Ramos (cell line): ENCODE data around the gene SREBF2.

ENCODE experiments used
- in situ Hi-C: fragments of 300-500 bp; cut with MboI; formaldehyde crosslinking; loops from one replicate; pipeline ENCODE4 v1.14.3; 2022; ENCODE audit warnings: low sequenced_read_pairs; ENCODE audit not compliant: unreplicated experiment

The SREBF2 gene

DNA sequence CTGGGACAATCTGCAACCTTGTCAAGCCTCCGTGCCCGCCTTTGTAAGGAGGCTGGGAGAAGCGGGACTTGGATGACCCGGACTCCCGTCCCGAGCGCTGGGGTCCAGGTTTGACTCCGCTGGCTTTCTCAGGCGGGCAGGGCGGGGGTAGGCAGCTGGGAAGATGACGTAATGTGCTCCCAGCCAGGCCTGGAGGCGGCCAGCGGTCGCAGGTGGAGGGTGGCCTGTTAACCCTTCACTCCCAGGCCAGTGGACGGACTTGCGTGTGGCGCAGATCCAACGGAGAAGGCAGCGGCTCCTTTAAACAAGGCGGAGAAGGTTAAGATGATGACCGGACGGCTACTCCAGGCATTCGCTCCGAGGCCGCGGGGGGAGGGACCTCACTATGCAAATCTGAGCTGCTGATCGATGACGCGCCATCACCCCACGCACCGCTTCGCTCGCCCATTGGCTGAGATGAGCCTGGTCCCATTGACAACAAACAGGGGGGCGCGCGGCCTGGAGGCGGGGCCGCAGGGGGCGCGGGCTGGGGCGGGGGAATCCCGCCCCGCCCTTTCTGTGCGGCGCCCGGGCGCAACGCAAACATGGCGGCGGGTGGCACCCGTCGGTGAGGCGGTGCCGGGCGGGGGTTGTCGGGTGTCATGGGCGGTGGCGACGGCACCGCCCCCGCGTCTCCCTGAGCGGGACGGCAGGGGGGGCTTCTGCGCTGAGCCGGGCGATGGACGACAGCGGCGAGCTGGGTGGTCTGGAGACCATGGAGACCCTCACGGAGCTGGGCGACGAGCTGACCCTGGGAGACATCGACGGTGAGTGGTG is at the start of gene SREBF2:
TSS of gene SREBF2 (plus strand) at position 553 of the 816 bp plus-strand sequence. CDS start at position 719, 166 bp downstream.
- in situ Hi-C loops = no loop called here

DNA sequence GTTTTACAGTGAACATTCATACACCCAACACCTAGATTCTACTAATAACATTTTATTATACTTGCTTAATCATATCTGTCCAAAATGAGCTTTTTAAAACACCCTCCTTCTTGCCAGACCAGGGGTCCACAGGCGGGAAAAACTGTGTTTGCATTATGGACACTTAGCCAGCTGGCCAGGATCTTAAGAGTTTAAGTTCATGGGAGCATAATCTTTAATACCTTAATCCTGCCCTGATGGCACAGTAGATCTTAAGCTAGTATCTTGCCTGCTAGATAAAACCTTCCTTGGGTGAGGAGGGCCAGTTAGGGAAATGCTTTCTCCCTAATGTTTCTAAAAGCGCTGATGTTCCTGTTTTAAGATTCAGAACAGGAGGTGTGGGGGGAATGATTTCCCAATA is 45.6 kb upstream of the SREBF2 start:
- in situ Hi-C loops = no loop called here

DNA sequence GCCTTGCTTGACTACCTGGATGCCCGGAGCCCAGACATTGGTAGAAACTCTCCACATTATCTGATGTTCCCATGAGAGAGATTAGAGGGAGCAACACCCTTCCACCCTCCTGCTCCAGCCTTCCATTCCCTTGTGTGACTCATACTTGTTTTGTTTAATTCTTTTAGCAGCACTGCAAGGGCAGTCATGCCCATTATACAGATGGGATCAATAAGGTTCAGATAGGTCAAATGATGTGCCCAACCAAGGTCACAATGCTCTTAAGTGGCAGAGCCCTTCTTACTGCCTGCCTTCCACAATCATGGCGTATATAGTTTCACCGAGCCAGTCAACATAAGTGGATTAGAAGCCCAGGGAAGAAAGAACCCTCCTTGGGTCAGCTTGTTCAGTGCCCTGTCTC is 39.0 kb upstream of the SREBF2 start:
- in situ Hi-C loops = no loop called here

DNA sequence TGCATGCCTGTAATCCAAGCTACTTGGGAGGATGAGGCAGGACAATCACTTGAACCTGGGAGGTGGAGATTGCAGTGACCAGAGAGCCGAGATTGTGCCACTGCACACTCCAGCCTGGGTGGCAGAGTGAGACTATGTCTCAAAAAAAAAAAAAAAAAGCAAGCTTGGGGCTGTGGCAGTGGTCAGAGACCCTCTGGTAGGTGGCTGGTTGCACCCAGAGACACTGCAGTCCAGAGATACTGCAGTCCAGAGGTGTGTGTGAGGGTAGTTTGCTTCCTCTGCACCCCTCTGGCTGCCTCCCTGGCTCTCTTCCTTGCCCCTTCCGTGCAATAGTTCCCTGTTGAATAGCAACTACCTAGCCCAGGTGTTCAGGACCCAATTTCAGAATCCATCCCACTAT is 34.2 kb upstream of the SREBF2 start:
- in situ Hi-C loops = no loop called here

DNA sequence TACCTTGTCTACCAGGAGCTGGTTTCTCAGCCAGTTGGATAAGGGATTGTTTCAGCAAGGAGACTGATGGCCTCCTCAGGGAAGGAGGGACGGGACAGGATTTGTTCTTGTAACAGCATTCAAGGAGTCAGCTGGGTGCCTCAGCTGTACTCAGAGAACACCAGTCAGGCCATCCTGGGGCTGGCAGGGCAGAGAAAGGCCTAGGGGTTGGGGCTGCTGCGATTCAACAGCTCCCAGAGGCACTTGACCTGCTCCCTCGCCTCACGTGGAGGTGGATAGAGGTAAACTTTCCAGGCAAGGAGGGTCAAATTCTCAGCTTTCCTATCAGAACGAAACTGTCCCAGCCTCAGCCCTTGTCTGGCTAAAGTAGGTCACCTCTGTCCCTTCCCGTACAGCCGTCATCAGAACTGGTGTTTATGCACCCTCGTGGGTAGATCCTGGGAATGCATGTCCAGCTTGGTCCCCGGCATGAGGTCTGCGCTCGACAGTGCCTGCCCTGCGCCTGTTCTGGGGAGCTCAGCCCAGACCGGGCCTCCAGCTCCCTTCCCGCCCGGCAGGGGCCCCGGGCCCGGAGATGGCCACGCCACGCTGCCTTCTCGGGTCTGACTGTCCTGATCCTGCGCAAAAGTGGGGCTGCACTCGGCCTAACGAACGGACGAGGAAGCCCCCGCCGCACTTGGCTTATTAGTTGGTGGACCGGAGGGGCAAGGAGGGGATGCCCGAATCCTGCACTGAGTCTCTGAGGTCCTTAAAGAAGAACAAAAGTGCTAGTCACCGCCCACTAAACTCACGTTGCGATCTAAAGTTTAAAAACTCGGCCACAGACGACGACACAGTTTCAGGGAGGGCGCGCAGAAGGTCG is 33.2 kb upstream of the SREBF2 start:
- in situ Hi-C loops = loop anchor here (25.0 kb wide), 1 partner anchor 288 kb away; the partner anchor contains the start of genes NDUFA6 and SMDT1

DNA sequence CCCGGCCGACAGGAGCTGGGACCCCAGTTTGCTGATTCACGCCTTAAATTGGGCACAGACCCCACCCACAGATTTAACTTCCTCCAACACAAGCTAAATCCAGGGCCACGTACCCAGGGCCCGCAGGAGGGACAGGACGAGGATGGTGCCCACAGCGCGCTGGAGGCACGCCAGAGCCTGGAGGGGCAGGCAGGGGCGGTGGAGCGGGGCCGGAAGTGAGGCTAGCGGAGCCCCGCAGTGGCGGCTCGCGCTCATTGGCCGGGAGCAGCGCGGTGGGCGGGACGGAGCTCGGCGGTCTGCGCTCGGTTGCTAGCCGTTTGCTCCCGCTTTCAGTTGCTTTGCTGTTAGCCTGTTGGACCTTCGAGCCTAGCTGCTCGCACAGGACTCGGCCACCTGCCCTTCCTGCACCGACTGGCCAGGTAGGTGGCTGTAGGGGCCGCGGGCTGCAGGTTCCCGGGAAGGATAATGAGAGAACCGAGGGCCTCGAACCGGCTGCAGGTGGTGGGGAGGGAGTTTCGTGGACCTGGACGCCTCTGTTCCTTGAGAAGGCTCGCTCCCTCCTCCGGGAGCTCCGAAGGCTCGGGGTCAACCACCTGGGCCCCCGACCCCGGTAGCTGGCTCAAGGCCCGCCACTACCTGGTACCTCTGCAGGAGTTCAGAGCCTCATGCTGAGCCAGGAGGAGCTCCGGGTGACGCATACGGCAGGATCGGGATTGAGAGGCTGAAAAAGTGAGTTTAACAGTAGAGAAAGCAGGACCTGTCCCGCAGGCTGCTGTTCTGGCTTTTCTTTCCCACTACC is 32.4 kb upstream of the SREBF2 start, which contains the start of gene CCDC134:
TSS of gene CCDC134 (plus strand) at position 332 of the 799 bp plus-strand sequence. CDS start 8,212 bp downstream, outside the sequence.
- in situ Hi-C loops = loop anchor here (25.0 kb wide), 1 partner anchor 287 kb away; the partner anchor contains the start of genes NDUFA6 and SMDT1

DNA sequence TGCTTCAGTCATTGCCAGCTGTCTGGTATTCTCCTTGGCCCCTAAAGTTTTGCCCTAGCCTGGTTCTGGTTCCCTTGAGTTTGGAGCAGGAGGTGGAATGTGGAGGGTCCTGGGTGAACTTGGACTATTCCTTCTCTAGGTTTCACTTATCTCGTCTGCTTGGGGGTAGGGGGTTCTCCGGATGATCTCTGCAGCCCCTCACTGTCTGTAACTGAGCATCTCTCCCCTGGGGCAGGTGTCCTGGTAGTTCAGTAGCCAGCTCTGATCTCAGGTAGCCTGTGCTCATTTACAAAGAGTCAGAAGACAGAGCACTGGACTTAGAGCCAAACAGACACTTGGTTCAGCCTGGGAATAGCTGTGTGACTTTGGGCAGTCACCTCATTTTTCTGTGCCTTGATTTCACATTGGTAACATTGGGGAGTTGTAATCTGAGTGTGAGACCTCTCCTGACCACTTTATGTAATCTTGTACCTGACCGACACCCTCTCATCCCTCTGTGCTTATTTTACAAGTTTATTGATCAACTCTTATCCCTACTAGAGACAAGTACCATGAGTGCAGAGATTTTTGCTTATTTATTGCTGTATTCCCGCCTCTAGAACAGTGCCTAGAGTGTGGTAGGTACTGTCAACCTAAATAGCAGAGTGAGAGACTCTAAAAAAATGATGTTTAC is 31.6 kb upstream of the SREBF2 start:
- in situ Hi-C loops = loop anchor here (25.0 kb wide), 1 partner anchor 286 kb away; the partner anchor contains the start of genes NDUFA6 and SMDT1

DNA sequence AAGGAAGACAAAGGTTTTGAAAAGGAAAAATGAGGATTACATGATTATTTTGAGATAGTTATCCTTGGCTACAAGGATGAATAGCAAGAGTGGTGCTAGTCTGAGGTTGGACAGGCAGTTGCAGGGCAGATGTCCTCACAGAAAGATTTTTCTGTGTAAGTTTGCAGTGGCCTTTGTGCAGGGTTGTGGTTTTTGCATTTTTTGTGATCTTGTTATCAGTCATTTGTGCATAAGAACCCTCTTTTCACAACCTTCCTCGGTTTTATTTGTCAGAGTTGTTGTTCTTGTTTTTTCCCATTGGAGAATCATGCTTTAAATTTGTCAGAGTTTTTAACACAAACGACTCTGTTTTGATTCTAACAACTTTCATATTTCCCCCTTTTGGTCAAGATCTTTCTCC is 31.0 kb upstream of the SREBF2 start:
- in situ Hi-C loops = loop anchor here (25.0 kb wide), 1 partner anchor 285 kb away; the partner anchor contains the start of genes NDUFA6 and SMDT1

DNA sequence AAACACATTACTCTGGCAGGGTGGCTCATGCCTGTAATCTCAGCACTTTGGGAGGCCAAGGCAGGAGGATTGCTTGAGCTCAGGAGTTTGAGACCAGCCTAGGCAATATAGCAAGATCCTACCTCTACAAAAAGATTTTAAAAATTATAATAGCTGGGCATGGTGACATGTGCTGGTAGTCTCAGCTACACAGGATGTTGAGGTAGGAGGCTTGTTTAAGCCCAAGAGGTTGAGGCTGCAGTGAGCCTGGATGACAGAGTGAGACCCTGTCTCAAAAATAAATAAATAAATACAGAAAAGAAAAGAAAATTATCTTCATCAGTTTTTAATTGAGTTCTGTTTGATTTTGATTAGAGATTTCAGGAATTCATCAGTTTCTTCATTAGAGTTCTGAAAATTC is 27.3 kb upstream of the SREBF2 start:
- in situ Hi-C loops = loop anchor here (25.0 kb wide), 1 partner anchor 282 kb away; the partner anchor contains the start of genes NDUFA6 and SMDT1

DNA sequence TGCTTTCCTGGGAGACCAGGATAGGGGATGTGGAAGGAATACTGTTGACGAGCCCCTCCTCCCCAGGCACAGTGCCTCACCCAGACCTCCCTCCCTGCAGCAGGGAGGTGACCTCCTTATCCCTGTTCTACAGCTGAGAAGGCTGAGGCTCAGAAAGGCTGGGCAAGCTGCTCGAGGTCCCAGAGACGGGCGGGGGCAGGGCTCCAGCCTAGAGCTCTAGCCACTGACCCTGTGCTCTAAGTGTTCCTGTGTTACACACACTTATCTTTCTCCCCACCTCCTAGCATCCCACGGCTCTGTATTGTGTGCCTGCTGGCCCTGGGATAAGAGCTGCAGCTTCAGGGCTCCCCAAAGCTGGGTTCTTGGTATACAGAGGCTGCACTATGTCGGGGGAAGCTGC is 24.5 kb upstream of the SREBF2 start:
- in situ Hi-C loops = loop anchor here (25.0 kb wide), 1 partner anchor 279 kb away; the partner anchor contains the start of genes NDUFA6 and SMDT1

DNA sequence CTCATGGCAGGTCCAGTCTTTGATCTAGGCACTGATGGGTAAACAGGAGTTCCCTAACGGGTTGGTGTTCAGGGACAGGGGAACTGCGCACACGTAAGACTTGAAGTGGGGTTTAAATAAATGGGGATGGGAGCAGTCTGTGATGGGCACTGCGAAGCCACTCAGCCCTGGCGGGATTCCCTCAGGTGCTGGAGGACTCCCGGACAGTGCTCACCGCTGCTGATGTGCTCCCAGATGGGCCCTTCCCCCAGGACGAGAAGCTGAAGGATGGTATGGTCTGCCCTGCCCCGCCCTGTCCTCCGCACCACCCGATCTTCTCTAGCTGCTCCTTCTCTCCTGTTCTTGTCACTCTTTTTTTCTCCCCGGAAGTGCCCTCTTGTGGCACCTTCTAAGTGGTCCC is 22.9 kb upstream of the SREBF2 start:
- in situ Hi-C loops = loop anchor here (25.0 kb wide), 1 partner anchor 277 kb away; the partner anchor contains the start of genes NDUFA6 and SMDT1

DNA sequence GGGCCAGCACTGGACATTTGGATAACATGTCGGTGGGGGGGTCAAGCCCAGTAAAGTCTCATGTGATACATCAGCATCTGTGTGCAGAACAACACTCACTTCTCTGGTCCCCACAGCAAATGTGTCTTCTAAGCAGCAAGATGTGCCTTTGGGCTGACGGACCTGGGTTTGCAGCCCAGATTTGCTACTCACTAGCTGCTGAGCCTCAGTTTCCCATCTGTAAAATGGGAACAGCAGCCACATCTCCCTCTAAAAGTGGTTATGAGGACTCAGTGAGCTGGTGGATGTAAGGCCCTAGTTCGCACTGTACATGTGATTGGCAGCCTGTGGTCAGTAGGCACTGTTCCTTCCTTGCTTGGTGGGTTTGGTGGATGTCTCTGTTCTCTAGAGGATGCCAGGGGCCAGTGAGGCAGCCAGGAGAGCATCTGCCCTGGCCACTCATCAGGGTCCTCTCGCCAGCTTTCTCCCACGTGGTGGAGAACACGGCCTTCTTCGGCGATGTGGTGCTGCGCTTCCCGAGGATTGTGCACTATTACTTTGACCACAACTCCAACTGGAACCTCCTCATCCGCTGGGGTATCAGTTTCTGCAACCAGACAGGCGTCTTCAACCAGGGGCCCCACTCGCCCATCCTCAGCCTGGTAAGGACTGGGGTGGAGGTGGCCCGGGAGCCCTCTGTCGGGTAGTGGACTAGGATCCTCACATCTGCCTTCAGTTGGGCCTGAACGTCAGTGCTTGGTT is 19.9 kb upstream of the SREBF2 start:
- in situ Hi-C loops = loop anchor here (25.0 kb wide), 1 partner anchor 274 kb away; the partner anchor contains the start of genes NDUFA6 and SMDT1

DNA sequence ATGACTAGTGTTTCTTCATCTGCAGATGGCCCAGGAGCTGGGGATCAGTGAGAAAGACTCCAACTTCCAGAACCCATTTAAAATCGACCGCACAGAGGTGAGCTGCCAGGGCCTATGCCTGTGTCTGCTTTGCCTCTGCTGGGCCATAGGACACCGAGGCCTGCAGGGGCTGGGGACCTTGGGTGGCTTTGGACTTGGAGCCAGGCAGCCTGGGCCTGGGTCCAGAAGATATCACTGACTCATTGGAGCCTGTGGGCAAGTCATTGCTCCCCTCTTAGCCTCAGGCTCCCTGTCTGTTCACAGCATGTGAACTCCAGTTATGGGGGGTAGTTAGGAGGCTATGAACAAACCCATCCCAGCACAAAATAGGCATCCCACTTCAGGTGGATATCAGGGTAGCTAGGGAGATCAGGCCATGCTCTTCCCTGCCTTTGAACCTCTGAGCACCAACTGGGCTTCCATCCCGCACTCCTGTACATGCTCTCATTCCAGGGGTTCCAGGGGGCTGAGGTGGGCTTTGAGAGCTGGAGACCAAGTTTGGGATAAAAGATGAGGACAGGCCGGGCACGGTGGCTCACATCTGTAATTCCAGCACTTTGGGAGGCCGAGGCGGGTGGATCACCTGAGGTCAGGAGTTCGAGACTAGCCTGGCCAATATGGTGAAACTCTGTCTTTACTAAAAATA is 19.0 kb upstream of the SREBF2 start:
- in situ Hi-C loops = loop anchor here (25.0 kb wide), 1 partner anchor 273 kb away; the partner anchor contains the start of genes NDUFA6 and SMDT1

DNA sequence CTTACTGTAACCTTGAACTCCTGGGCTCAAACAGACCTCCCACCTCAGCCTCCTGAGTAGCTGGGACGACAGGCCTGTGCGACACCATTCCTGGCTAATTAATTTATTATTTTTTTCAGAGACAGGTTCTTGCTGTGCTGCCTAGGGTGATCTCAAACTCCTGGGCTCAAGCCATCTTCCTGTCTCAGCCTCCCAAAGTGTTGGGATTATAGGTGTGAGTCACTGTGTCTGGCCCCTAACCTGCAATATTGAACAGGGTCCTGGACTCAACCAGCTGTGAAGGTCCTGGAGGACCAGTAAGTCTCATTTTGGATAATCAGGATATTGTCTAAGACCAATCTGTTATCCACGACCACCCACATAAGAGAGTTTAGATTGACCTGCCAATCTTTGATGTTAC is 17.2 kb upstream of the SREBF2 start:
- in situ Hi-C loops = loop anchor here (25.0 kb wide), 1 partner anchor 272 kb away; the partner anchor contains the start of genes NDUFA6 and SMDT1

DNA sequence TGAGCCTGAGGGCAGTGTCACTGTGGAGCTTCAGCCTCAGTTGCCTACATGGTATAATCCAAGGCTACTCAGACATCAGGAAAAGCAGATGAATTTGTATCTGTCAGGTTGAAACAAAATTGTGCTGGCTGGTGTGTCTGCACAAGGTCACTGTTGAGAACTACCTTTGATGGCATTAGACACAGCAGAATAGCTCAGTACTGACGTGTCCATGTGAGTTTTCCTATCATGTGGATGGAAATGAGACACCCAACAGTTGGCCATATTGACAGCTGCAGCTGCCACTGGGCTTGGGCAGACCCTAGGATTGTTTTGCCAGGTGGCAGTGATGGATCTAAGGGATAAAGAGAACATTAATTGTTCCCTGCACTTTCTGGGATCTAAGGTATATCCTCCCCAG is 16.7 kb upstream of the SREBF2 start:
- in situ Hi-C loops = loop anchor here (25.0 kb wide), 1 partner anchor 271 kb away; the partner anchor contains the start of genes NDUFA6 and SMDT1

DNA sequence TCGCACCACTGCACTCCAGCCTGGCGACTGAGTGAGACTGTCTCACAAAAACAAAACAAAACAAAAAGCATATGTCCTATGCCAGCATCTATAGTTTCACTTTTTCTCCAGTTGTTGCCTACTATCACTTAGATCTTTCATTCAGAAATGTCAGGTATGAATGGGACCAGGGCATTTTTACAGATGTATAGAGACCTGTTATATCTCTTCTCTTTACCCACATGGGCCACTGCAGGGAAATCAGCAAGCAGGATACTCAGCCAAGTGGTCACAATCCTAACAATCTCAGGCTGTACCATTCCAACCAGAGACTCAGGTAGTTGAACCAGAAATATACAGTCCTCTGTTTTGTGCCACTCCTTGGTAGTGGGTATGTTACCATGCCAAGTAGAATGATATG is 16.0 kb upstream of the SREBF2 start:
- in situ Hi-C loops = loop anchor here (25.0 kb wide), 1 partner anchor 270 kb away; the partner anchor contains the start of genes NDUFA6 and SMDT1

DNA sequence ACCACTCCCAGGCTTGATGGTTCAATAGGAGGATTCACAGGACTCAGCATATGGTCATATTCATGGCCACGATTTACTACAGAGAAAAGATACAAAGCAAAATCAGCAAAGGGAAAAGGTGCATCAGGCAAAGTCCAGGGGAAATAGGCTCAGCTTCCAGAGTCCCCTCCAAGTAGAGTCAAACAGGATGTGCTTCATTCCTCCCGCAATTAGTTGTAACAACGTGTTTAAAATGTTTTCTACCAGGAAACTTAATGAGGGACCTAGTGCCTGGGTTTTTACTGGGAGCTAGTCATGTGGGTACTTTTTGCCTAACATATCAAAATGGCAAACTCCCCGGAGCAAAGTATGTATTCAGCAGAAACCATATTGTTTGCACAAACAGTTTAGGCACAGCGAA is 14.9 kb upstream of the SREBF2 start:
- in situ Hi-C loops = loop anchor here (25.0 kb wide), 1 partner anchor 269 kb away; the partner anchor contains the start of genes NDUFA6 and SMDT1
